ENCODE data around the gene DCHS2.

DCHS2 gene

DNA sequence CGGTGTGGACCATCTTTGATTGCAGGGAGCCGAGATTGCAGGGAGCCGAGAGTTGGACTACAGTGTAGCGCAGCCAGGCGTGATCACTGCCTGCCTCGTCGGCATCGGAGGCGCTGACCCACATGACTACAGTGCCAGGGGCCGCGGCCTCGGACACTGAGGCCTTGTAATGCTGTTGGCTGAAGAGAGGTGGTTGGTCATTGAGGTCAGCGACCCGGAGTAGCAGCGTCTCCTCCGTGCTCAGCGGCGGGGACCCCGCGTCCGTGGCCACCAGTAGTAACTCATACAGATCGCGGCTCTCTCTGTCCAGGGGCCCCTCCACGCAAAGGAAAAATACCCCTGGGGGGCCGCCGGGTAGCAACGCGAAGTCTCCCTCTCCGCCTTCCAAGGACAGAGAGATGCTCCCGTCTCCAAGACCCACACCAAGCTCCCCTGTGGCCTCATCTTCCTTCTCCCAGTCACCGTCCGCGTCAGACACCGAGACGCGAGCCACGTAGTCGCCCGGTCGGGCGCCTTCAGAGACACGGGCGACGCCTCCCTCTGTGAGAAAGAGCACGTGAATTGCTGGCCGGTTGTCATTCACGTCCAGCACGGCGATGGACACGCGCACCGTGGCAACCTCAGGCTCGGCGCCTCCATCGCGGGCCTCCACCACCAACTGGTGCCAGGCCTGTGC, 1.9 kb downstream of the DCHS2 start:
- no peak for DNase-seq

GRCh38 chr4:154487145-154487544, 4.5 kb downstream of the DCHS2 start:
- DNase-seq: no peak

- DNase-seq: no peak
Measured at GRCh38 chr4:154485127-154485773, 6.3 kb downstream of the DCHS2 start.

DNA sequence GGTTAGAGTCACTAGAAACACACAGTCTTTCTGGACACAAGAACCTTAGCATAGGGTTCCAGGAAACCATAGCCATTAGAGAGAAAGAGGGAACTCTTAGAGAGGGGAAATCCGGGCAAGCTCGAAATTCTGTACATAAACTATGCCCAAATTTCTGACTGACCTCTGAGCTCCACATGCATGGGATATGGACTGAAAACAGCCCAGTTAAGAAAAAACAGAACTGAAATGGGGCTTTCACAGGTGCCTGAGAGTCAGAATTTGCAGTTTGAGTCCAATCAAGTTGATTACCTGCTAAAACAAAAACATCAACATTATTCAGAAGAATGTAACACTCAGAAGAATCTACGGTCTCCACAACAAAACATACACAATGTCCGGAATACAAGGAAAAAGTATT, 13.1 kb downstream of the DCHS2 start:
- DNase-seq: no peak

DNA sequence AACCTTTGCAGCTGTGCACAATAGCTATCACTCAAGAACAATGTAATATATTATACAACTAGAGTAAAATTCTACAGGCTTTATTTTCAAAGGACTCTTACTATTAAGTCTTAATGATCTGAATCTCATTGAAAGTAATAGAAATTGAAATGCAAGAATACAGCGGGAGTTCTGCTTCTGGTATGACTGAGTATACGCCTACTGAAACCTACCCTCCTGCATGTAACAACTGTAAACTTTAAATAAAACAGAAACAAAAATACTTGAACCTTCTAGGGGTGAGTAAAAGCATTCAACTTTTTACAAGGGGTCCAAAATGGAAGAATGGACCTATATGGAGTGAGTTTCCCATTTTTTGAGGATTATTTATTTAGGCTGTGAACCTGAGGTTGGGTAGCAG, 13.5 kb downstream of the DCHS2 start:
- no peak for DNase-seq

GRCh38 chr4:154476232-154476631, 15.4 kb downstream of the DCHS2 start:
- DNase-seq: no peak

DNA sequence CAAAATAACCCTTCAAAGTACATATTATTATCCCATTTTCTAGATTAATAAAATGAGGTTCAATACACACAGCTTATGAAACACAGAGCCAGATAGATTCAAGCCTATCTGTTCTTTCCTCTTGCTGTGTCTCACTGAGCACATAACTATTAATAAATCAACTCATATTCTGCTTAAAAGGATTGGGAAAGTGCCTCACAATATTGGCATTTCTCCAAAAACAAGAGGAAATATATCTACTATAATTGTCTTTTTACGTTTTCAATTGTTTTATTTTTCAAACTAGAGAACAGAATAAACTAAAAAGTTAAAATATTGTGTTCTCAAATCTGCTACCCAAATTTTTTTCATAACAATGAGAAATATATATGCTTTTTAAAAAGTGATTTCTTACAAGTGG, 15.8 kb downstream of the DCHS2 start:
- no peak for DNase-seq

GRCh38 chr4:154473497-154473896, 18.1 kb downstream of the DCHS2 start:
- DNase-seq: no peak

- DNase-seq: no peak
Measured at GRCh38 chr4:154472858-154473257, 18.7 kb downstream of the DCHS2 start.

DNA sequence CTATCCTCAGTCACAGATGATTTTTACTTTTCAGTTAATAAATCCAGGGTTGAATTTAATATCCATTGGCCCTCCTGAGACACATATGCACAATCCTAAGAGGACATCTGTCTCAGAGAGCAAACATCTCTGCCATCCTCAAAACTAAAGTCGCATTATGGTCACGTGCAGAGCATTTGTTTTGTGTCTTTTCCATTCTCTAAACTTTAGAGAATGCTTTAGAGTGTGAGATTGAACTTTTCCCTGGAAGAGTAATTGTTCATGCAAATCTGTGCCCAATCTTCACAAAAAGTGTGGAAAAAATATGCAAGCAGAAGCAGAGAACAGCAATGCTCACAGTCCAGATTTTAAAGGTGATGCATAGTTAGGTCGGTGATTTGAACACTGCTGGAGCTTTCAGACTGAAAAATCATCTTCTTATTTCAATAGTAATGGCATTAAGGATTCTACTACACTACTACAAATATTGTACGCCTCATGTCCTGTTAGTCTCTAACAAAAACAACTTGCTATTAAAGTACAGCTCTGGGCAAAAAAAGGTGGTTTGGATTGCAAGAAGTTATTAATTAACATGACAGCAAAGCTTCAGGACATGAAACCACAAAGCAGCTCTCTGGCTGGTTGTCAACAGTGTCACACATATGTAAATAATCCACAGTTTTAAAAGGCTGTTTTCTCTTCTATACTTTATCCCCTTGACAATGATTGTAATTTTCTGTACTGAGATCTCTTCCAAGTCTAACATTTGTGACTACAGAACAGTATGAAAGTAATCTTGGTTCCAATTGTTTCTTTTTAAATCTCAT, 19.9 kb downstream of the DCHS2 start:
- no peak for DNase-seq

- no peak for DNase-seq
Measured at GRCh38 chr4:154471032-154471431, 20.6 kb downstream of the DCHS2 start.

GRCh38 chr4:154467886-154468285, 23.7 kb downstream of the DCHS2 start:
- DNase-seq: no peak

GRCh38 chr4:154466336-154466735, 25.3 kb downstream of the DCHS2 start:
- no peak for DNase-seq

DNA sequence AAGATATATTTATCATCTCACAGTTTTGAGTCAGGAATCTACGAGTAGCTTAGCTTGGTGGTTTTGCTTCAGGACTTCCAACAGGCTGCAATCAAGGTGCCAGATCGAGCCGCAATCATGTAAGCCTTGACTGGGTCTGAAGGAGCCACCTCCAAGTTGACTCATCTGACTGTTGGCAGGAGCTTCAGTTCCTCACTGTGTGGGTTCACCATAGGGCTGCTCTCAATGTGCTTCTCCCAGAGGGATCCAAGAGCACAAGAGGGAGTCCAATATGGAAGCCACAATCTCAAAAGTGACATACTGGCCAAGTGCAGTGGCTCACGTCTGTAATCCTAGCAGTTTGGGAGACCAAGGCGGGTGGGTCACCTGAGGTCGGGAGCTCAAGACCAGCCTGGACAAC, 26.5 kb downstream of the DCHS2 start:
- DNase-seq: no peak

- no peak for DNase-seq
Measured at GRCh38 chr4:154464654-154465053, 26.9 kb downstream of the DCHS2 start.

DNA sequence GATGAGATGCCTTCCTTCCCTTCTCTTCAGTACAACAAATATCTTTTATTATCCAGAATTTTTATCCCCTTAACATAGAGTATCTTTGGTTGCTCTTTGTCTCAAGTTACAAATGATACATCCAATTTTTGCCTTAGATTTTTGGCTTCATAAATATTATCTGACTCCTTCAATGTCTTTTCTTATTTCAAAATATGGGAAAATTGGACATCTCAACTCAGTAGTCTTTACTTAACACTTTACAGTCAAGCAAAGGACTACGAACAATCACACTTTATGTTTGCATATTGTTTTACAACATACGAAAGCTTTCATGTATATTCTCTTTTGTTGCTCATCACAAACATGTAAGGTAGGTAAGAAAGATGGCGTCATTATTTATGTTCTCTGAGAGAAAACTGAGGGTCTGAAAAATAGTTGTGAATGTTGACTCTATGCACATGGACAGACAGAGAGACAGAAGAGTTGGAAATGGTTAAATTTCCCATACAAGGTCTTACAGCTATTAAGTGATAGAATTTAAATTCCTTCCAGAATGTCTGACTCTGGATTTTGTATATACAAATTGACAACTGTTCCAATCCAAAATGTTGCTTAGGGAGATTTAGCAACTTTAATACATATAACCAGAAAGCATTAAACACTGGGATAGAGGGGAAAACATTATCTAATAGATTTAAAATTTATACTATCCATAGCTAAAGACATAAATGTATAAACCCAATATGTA, 29.4 kb downstream of the DCHS2 start:
- no peak for DNase-seq

GRCh38 chr4:154457471-154457870, 34.1 kb downstream of the DCHS2 start:
- no peak for DNase-seq

DNA sequence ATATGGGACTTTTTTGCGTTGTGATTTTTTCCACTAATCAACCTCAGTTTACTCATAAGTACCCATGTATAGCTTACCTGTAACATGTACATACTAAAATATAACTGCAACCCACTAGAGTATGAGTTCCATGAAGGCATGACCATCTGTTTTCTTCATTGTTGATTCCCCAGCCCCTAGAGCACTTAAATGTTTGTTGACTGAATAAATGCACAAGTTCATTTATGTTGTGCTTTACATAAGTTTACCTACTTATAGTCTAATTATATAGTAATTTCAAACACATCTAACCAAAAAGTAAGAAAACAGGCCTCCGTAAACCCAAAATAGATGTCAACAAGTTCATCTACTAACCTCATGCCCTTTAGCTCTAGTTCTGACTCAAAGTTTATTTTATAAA, 34.7 kb downstream of the DCHS2 start:
- DNase-seq: no peak

DNA sequence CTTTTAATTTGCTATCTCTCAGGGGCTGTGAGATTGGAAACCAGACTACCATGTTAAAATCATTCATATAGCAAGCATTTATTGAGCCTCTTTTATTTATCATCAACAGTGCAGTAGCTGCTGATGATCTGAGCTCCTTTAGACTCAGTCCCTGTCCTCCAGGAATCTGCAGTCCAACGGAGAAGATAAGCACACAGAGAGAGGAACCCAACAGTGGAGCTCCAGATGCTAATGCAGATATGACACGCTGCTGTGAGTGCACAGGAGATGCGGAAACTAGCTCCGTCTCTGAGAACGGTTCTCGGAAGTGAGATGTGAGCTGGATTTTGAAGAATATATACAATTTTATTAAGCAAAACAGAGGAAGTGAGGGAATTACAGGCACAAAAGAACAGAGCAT, 35.4 kb downstream of the DCHS2 start:
- no peak for DNase-seq

- no peak for DNase-seq
Measured at GRCh38 chr4:154455111-154455510, 36.5 kb downstream of the DCHS2 start.

- DNase-seq: no peak
Measured at GRCh38 chr4:154454710-154455109, 36.9 kb downstream of the DCHS2 start.

DNA sequence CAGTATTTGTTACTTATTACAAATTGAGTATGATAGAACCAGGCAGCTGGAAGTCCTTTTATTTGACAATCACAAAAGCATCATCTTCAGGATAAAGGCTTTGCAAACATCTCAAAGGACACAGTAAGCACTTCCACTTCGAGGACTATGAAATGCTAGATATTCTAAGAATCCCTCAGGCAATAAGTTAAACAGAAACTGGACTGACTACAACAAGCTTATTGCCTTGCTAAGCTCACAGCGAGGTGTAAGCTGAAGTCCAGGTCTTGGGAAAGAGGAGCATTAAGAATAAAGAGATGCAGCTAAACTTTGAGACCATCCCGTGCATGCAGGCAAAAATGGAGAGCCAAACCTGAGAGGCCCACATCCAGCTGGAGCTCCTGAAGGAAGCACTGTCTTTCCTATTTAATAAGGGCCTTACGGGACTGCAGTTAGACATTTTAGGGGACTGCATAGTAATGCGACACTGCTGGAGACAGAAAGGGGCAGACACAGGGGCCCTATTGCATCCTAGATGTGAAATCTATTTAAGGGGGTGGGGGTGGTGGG, 38.7 kb downstream of the DCHS2 start:
- DNase-seq: no peak
